Lower leg skin (tissue), 3 donors: ENCODE results near the gene TMPRSS13.

Experiments
- CTCF ChIP-seq, 3 donors: fragments of 450-650 bp; IDR thresholded peaks; one replicate each; pipeline ENCODE4 v1.5.1; 2016; ENCODE audit warnings: antibody characterized with exemption in 3 of 3, mild to moderate bottlenecking in 3 of 3, moderate library complexity in 2 of 3
- POLR2A ChIP-seq, 2 donors: fragments of 450-650 bp; IDR thresholded peaks; one replicate each; pipeline ENCODE4 v1.6.1; 2016 to 2017; ENCODE audit warnings: antibody characterized with exemption in 2 of 2, mild to moderate bottlenecking in 1 of 2, moderate library complexity in 1 of 2

- no peak for TF ChIP-seq POLR2A (IDR thresholded peaks at IDR 0.05)
- no peak for TF ChIP-seq CTCF (IDR thresholded peaks at IDR 0.05)
Measured at GRCh38 chr11:117941163-117941707, 12.0 kb upstream of the TMPRSS13 start.
